GM18520 (cell line): ENCODE measurements around the gene MPV17L2.
"Not testable (repeated sequence)": the region's sequence is repeated elsewhere in the genome, so short reads cannot be mapped to it uniquely, and the experiment has no call there.

ENCODE experiments used
- ATAC-seq: cut with Tn5 transposase; IDR thresholded peaks from one replicate; pipeline ENCODE4 v1.9.1; 2021; ENCODE audit not compliant: unreplicated experiment

Gene MPV17L2

DNA sequence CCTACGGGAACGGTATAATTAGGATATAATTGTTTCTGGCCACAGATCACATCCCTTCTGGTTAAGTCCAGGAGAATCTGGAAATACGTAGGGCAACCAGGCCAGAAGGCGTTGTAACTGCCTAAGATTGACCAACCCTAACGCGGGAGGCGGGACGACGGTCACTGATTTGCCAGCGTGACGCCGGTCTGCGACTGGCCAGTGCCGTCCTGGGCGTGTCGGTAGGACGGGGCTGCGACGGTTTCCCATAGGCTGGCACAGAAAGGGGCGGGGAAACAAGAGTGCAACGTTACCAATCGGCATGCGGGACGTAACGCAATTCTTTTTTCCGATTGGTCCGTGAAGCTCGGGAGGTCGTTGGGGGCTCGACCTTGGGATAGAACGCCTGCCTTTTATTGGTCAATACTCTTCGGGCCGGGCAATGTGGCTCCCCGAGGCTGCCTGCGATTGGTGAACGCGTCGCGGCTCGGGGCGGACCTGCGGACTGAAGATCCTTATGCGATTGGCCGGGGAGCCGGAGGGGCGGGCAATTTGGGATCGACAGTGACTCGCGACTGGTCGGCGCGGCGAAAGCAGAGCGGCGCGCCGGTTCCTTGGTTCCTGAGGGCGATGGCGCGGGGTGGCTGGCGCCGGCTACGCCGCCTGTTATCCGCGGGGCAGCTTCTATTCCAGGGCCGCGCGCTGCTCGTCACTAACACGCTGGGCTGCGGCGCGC is at the start of gene MPV17L2:
Gene MPV17L2, plus strand, starts transcription at position 546 of the 715 bp plus-strand sequence. Its CDS starts 64 bp downstream, at position 610.
- peak; percentile 76 for ATAC-seq

DNA sequence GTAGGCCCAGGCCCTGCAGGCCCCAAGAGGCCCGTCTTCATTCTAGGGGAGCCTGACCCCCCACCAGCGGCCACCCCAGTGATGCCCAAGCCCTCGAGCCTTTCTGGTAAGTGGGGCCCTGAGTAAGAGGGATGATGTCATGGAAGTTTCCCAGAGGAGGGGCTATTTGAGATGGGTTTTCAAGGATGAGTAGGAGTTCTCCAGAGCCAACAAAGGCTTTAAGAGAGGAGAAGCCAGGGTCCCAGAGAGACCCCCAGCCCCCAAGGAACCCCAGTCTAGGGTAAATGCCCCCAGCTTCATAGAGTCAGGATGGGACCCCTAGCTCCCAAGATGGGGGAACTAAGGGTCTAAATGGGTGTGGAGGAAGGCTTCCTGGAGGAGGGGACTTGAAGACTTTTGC is 49.1 kb upstream of the MPV17L2 start:
- ATAC-seq = no peak

DNA sequence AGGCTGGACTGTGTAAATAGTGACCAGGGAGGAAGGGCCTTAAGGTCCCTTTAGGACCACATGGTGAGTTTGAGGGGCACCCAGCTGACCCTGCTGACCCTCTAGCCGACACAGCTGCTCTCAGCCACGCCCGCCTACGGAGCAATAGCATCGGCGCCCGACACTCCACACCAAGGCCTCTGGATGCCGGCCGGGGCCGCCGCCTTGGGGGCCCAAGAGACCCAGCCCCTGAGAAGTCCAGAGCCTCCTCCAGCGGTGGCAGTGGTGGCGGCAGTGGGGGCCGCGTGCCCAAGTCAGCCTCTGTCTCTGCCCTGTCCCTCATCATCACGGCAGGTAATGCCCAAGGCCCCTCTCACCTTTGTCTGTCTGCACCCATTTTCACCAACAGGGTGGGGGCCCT is 48.7 kb upstream of the MPV17L2 start:
- ATAC-seq = no peak

DNA sequence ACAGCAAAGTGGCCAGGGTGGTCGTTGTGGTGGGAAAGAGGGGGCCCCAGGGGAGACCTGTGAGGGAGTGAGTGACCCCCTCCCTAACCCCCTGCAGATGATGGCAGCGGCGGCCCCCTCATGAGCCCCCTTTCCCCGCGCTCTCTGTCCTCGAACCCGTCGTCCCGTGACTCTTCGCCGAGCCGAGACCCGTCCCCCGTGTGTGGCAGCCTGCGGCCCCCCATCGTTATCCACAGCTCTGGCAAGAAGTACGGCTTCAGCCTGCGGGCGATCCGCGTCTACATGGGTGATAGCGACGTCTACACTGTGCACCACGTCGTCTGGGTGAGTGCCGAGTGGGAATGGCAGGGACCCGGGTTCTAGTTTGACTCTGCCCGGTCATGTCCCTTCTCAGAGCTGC is 48.1 kb upstream of the MPV17L2 start:
- ATAC-seq = no peak

DNA sequence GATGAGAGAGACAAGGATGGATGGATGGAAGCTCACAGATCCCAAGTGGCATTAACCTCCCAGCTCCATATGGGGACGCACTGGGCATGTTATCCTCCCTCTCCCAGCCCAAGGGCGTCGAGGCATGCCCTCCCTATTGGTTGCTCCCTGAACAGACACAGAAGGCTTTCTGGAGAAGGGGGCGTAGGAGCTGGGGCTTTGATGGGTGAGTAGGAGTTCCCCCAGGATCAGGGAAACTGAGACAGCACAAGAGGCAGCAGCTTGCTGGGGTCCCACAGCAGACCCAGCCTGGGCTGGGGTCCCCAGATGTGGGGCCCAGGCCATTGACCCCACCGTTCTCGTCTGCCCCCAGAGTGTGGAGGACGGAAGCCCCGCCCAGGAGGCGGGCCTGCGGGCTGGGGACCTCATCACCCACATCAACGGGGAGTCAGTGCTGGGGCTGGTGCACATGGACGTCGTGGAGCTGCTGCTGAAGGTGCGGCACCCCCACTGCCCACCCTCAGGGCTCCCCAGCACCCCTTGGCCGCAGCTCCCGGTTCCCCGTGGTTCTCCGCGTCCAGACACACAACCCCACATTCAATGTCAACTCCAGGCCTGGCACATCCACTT is 47.5 kb upstream of the MPV17L2 start:
- ATAC-seq = no peak

DNA sequence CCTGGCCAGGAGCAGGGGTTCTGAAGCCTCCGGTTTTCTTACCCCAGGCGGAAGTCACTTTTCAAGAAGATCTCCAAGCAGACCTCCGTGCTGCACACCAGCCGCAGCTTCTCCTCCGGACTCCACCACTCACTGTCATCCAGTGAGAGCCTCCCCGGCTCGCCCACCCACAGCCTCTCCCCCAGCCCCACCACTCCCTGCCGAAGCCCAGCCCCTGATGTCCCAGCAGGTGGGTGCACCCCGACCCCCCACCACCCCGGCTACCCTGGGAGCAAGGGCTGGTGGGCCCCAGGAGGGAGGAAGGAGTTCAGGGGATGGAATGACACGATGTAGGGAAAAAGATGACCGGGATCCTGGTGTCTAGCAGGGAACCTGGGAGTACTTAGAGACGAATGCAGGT is 45.6 kb upstream of the MPV17L2 start:
- no peak for ATAC-seq

DNA sequence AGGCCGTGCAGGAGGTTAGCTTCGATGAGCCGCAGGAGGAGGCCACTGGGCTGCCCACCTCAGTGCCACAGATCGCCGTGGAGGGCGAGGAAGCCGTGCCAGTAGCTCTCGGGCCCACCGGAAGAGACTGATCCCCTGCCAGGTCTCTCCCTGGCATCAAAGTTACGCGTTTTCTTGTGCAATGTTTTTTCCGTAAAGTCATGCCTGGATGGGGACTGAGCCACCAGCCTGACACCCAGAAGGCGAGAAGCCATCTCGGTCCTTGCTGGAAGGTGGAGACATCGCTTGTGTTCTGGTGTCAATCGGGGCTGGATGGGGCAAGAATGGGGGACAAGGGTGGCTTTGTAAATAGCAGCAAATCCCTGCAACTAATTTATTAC is 43.4 kb upstream of the MPV17L2 start:
- ATAC-seq = no peak

DNA sequence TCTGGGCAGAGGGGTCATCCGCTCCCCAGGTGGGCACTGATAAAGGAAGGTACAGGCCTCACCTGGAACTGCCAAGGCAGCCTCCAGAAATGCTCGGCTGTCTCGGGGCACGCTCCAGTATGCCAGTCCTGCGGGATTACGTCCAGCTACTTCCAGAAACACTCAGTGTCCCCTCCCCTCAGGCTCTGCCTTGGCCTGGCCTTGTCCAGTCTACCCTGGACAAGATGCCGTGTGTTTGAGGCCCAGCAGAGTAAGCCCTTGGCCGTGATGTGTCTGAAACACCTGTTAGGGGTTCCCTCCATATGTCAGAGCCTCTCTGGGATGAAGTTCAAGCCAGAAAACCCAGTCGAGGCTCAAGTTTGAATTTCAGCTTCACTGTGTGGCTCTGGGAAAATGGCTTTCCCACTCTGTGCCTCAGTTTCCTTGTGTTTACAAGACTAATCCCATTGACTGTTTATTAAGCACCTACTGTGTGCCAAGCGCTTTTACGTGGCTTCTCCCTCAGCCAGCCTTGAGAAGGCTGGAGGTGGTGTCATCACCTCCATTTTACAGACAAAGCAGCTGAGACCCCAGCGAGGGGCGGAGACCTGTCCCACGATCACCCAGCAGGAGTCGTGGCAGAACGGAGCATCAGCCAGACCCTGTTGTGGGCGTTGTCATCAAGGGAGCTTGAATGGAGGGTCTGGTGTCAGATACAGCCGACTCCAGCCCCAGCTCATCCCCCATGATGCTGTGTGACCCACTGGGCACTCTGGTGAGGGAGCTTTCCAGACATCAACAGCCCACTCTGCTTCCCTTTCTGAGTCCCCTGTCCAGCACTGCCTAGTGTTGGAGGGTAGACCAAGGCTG is 42.0 kb upstream of the MPV17L2 start:
- no peak for ATAC-seq

DNA sequence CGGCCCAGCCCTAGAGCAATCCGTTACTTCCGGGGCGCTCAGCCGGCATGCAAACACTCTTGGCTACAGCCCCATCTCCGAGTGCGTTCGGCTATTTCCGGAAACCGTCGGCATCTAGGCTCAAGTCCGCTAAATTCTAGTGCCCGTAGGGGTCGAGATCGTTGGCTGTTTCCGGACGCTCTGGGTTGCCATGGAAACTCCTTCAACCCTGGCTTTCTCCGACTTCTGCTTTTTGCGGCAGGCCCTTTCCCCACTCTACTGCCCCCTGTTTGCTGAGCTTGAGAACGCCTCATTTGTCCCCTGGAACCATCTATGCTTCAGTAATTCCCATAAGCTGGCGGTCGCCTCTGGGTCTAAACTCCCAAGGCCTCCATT is 40.6 kb upstream of the MPV17L2 start:
- peak; percentile 53 for ATAC-seq

DNA sequence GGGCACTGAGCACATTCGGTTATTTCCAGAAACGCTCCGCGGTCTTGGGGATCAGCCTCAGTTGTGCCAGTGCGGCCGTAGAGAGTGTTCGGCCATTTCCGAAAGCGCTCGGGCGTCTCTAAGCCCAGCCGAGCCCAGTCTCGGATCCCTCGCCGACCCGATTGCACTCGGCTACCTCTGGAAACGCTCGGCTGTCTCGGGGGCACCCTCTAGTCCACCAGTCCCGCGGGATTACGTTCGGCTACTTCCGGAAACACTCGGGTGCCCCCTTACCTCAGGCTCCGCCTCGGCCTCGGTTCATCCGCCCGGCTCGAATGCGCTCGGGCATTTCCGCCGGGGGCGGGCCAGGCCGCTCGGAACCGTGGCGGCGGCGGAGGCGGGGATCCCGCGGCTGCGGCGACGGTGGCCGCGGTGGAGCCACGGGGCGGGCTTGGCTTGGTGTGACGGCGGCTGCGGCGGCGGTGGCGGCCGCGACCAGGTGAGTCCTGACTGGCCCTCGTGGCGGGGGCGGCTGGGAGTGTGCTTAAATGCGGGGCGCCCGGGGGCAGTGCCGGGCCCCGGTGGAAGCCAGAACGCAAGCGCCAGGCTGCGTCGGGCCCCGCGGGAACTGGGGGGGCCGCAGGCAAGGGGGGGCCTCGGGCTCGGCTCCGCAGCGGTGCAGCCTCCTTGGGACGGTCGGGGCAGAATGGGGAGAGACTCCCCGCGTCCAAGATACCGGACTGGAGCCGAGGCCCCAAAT is 40.0 kb upstream of the MPV17L2 start, which contains the start of gene PIK3R2:
Gene PIK3R2, plus strand, starts transcription at position 347 of the 739 bp plus-strand sequence. CDS start 2,717 bp downstream, outside the sequence.
- peak; percentile 69 for ATAC-seq

DNA sequence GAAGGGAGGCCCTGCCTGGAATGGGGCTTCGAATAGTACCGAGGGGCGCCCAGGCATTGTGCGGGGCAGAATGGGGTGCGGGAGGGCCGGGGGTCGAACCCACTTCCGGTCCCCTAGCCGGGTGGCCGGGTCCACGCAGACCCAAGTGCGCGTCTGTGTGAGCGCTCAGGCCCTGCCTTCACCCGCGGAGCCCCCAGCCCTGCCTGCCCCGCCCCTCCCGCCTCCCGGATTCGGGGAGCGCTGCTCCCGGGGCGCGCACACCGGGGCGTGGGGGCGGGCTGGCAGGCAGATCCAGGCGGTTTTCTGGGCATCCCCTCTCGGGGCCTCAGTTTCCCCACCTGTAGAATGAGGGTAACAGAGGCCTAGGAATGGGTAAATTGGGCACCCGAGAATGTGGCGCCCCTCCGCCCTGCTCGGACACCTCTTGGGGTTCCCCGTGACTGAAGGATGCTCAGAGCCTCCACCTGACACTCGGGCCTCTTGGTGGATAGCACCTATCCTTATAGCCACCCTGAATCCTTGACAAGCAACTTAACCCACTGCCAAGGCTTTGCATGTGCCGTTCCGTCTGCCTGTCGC is 39.4 kb upstream of the MPV17L2 start:
- ATAC-seq = no peak

DNA sequence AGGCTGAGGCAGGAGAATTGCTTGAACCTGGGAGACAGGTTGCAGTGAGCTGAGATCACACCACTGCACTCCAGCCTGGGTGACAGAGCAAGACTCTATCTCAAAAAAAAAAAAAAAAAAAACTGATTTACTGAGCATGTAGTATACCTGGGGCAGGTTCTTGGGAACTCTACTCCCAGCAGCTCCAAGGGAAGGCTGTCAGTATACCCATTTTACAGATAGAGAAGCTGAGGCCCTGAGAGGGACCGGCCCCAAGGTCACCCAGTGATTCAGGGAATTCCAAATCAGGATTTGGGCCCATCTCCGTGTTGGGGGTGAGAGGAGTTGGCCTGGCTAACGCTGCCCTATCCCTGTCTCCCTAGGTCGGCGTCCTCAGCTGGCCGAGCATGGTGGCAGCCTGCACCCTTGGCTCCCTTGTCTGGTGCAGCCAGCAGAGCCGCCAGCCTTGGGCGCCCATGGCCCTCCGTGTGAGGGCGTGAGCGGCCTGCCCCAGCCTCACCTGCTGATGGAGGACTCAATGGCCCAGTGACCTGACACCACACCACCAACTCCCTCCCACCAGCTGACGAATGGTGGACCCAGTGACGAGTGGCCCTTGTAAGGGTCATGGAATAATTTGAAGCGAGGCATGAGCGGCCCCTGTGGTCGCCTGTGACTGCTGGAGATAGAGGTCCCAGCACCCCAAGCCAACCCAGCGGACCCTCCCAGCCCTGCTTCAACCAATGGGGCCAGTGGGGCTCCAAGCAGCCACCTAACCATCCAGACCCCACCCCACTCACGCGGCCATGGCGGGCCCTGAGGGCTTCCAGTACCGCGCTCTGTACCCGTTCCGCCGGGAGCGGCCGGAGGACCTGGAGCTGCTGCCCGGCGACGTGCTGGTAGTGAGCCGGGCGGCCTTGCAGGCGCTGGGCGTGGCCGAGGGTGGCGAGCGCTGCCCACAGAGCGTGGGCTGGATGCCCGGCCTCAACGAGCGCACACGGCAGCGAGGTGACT is 37.6 kb upstream of the MPV17L2 start:
- no peak for ATAC-seq

DNA sequence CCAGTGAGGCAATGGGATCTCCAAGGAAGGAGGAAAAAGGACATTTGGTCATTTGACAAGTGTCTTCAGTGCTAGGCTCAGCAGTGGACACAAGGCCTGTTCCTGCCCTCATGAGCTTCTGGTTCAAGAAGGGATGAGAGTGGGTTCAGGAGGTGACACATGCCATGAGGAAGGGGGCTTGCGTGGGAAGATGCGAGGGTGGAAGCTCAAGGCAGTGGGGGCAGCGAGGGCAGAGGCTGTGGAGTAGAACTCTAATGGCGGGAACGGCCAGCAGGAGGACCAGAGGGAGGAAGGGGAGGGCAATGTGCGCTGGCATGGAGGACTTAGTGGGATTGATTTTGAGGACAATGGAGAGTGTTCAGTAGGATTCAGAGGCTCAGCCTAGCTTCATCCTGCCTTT is 36.8 kb upstream of the MPV17L2 start:
- ATAC-seq = no peak

DNA sequence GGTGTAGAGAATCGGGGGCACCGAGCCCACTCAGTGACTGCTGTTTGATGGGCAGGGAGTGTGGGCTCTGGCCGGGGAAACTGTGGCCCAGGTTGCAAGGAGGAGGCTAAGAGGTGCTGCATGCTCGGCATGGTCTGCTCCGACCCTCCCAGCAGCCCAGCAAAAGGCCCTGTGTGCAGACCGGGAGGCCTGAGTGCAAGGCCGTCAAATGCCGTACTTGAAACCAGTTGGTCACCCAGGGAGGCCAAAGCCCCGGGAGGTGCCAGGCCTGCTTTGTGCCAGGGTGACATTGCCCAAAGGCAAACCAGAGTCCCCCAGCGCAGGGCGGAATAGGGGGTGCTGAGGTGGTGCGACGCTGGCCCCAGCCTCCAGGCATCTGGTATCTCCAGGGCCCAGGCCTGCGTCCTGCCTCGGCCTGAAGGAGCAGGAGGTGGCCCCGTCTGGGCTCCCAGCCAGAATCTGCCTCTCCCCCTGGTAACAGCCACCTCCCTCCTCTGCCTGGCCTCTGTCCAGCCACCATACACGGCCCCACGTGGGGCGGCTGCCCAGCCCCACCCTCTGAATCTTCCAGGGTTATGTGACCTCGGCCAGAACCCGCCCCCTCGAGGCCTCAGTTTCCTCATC is 36.1 kb upstream of the MPV17L2 start:
- ATAC-seq = no peak

DNA sequence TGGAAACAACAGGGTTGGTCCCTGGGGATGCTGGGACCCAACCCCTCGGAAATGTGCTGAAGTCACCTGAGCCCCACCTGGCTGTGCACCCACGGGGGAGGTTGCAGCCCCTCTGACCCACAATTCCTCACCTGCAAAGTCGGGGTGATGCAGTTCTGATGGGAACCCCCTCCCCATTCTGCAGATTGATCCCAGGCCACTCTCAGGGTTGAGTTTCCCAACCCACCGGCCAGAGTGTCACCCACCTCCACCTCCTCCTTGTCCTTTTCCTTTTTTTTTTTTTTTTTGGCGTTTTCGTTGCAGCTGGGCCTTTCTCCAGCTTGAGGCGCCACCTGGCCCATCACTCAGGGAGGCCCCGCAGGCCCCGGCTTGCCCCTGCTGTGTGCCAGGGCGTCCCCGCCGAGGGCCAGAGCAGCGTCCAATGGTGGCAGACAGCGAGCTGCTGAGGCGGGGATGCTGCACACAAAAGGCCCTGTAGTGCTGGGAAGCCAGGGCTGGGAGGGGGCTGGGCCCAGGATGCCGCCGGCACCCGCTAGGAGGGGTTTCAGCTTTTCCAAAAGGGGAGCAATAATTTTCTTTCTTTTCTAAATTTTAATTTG is 35.5 kb upstream of the MPV17L2 start:
- no peak for ATAC-seq

DNA sequence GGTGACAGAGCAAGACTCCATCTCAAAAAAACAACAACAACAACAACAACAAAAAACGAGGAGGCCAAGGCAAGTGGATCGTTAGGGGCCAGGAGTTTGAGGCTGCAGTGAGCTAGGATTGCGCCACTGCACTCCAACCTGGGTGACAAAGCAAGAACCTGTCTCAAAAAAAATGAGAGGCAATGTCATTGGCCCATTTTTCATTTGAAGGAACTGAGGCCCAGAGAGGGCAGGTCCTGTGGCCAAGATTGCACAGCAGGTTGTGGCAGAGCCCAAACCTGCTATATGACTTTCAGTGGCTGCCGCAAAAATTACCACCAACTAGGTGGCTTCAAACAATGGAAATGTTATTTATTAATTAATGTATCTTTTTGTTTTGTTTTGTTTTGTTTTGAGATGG is 34.6 kb upstream of the MPV17L2 start:
- ATAC-seq = no peak

DNA sequence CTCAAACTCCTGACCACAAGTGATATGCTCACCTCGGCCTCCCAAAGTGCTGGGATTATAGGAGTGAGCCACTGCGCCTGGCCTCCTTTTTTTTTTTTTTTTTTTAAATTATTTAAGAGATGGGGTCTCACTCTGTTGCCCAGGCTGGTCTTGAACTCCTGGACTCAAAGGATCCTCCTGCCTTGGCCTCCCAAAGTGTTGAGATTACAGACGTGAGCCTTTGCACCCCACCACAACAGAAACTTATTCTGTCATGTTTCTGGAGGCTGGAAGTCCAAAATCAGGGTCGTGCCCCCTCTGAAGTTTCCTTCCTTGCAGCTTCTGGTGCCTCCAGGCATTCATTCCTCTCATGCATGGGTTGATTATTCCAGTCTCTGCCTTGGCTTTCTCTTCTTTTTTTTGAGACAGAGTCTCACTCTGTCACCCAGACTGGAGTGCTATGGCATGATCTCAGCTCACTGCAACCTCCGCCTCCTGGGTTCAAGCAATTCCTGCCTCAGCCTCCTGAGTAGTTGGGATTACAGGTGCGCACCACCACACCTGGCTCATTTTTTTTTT is 33.9 kb upstream of the MPV17L2 start:
- ATAC-seq = not testable (repeated sequence)

DNA sequence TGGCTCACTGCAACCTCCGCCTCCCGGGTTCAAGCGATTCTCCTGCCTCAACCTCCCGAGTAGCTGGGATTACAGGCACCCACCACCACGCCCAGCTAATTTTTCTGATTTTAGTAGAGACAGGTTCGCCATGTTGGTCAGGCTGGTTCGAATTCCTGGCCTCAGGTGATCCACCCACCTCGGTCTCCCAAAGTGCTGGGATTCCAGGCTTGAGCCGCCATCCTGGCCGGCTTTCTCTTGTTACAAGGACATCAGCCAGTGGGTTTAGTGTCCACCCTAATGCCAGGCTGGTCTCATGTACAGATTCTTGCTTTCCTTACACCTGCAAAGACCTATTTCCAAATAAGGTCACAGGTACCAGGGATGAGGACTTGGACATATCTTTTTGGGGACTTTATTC is 33.2 kb upstream of the MPV17L2 start:
- ATAC-seq = no peak
